Measurements from ENCODE around the gene RNASE1.
"Not testable (repeated sequence)": the region's sequence is repeated elsewhere in the genome, so short reads cannot be mapped to it uniquely, and the experiment has no call there.

DNA sequence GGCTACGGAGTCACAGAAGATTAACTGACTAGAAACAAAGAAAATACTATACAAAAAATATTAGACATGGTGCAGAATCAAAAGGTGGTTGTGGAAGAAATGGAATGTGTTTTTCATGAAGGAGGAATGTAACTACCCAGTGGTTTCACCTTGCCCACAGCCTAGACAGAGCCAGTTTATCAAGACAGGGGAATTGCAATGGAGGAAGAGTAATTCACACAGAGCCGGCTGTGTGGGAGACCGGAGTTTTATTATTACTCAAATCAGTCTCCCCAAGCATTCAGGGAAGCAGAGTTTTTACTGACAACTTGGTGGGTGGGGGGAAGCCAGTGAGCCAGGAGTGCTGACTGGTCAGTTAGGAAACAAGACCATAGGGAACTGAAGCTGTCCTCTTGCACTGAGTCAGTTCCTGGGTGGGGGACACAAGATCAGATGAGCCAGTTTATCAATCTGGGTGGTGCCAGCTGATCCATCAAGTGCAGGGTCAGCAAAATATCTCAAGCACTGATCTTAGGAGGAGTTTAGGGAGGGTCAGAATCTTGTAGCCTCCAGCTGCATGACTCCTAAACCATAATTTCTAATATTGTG is 19.0 kb upstream of the RNASE1 start:
- TF ChIP-seq, protein P1, sequence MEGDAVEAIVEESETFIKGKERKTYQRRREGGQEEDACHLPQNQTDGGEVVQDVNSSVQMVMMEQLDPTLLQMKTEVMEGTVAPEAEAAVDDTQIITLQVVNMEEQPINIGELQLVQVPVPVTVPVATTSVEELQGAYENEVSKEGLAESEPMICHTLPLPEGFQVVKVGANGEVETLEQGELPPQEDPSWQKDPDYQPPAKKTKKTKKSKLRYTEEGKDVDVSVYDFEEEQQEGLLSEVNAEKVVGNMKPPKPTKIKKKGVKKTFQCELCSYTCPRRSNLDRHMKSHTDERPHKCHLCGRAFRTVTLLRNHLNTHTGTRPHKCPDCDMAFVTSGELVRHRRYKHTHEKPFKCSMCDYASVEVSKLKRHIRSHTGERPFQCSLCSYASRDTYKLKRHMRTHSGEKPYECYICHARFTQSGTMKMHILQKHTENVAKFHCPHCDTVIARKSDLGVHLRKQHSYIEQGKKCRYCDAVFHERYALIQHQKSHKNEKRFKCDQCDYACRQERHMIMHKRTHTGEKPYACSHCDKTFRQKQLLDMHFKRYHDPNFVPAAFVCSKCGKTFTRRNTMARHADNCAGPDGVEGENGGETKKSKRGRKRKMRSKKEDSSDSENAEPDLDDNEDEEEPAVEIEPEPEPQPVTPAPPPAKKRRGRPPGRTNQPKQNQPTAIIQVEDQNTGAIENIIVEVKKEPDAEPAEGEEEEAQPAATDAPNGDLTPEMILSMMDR (optimal IDR thresholded peaks at IDR 0.05 in 1 of 3, IDR thresholded peaks at IDR 0.05 in 1 of 3, conservative IDR thresholded peaks at IDR 0.05 in 1 of 3; ENCODE audit: extremely low read depth in 1 of 3, insufficient read depth in 2 of 3, low read length in 3 of 3): not testable (repeated sequence)
- TF ChIP-seq EZH2 (IDR thresholded peaks at IDR 0.05; ENCODE audit: low read length): not testable (repeated sequence)
